Omental fat pad (tissue), 4 donors: Measurements from ENCODE around the gene CCDC93. TPM values are rescaled to one million over a fixed set of nuclear protein-coding genes. Genes with fewer than 3 reads are reported as not detected.
"Not testable (repeated sequence)": the region's sequence is repeated elsewhere in the genome, so short reads cannot be mapped to it uniquely, and the experiment has no call there.

ENCODE experiments used
- ATAC-seq: fragments of 150-250 bp; one replicate; pipeline ENCODE4 v1.9.1; 2016; ENCODE audit warnings: mild to moderate bottlenecking, moderate library complexity; ENCODE audit not compliant: low FRiP score
- DNase-seq: peaks from one replicate; pipeline ENCODE4 v3.0.0-alpha.2; 2019; ENCODE audit warnings: low spot score
- total RNA-seq, 4 donors: library from RNA; depleted of rRNA; stranded (reverse); fragments of >200 nt; gene quantifications; one replicate each; pipeline ENCODE4 v1.1.0, GENCODE V29; 2016
- TF ChIP-seq, protein P1 (sequence below), 3 donors: fragments of 450-650 bp; IDR thresholded peaks; one replicate each; pipeline ENCODE4 v1.5.1; 2016 to 2017; ENCODE audit warnings: antibody characterized with exemption in 3 of 3, mild to moderate bottlenecking in 3 of 3, moderate library complexity in 2 of 3

CCDC93 gene
- total RNA-seq, 4 donors from 2014 or later = 21.4 to 34.8 (median 22.3) TPM

DNA sequence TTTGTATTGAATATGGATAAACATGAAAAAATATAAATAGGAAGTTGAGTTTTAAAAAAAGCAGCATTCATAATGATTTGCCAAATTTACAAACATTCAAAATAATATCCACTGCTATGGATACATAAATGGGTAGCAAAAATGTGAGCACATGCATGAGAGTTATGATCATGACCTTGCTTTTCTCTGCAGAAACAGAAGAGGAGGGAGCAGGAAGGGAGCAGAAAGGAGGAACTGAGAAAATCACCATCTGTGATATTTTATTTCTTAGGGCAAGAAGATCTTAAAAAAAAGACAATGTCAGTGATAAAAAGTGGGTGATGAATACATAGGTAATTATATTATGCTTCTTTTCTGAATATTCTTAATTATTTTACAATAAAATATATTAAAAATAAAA is 17.7 kb upstream of the CCDC93 start:
- DNase-seq = no peak
- TF ChIP-seq, protein P1, sequence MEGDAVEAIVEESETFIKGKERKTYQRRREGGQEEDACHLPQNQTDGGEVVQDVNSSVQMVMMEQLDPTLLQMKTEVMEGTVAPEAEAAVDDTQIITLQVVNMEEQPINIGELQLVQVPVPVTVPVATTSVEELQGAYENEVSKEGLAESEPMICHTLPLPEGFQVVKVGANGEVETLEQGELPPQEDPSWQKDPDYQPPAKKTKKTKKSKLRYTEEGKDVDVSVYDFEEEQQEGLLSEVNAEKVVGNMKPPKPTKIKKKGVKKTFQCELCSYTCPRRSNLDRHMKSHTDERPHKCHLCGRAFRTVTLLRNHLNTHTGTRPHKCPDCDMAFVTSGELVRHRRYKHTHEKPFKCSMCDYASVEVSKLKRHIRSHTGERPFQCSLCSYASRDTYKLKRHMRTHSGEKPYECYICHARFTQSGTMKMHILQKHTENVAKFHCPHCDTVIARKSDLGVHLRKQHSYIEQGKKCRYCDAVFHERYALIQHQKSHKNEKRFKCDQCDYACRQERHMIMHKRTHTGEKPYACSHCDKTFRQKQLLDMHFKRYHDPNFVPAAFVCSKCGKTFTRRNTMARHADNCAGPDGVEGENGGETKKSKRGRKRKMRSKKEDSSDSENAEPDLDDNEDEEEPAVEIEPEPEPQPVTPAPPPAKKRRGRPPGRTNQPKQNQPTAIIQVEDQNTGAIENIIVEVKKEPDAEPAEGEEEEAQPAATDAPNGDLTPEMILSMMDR (IDR thresholded peaks at IDR 0.05) = no peak
- ATAC-seq = no peak

DNA sequence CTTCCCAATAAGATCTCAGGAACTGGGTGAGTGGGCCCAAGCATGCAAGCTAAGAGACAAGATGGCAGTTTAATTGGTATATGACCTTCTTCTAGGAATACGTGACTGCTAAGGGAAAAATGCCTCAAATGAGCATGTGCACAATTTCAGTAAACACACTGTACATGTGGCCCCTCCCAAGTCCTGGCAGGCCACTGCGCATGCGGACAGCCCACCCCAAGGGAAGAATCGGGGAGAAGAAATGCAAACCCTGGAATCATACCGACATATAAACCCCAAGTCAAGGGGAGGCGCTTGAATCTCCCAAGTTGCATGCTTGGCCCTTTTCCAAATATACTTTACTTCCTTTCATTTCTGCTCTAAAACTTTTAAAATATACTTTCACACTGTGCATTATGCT is 15.2 kb upstream of the CCDC93 start:
- TF ChIP-seq, protein P1 (IDR thresholded peaks at IDR 0.05) = no peak
- ATAC-seq (no peak), DNase-seq (no peak)

- no peak for ATAC-seq
- TF ChIP-seq, protein P1 (IDR thresholded peaks at IDR 0.05) = no peak
- no peak for DNase-seq
Measured at GRCh38 chr2:118021356-118021755, 7.5 kb upstream of the CCDC93 start.

- no peak for DNase-seq
- TF ChIP-seq, protein P1 (IDR thresholded peaks at IDR 0.05) = no peak
- ATAC-seq = no peak
Measured at GRCh38 chr2:118019821-118020220, 6.0 kb upstream of the CCDC93 start.

DNA sequence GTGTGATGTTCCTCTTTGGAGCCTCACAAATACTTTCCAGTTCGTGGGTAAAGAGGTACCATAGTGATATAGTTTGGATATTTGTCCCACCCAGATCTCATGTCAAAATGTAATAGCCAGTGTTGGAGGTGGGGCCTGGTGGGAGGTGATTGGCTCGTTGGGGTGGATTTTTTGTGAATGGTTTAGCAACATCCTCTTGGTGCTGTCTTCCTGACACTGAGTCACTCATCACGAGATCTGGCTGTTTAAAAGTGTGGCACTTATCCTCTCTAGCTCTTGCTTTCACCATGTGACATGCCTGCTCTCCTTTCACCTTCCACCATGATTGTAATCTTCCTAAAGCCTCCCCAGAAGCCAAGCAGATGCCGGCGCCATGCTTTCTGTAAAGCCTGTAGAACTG is 3.0 kb upstream of the CCDC93 start:
- ATAC-seq (no peak), DNase-seq (no peak)
- TF ChIP-seq, protein P1 (IDR thresholded peaks at IDR 0.05) = no peak

- not testable (repeated sequence) for ATAC-seq, DNase-seq
Measured at GRCh38 chr2:118015761-118016160, 1.9 kb upstream of the CCDC93 start.

GRCh38 chr2:118014492-118014824 is 588 bp upstream of the CCDC93 start:
- DNase-seq (no peak), ATAC-seq (no peak)
- TF ChIP-seq, protein P1 (IDR thresholded peaks at IDR 0.05) = no peak

GRCh38 chr2:118013221-118013723 is 598 bp downstream of the CCDC93 start:
- peak; percentile 39 for ATAC-seq
- DNase-seq = no peak
- TF ChIP-seq, protein P1 (IDR thresholded peaks at IDR 0.05) = no peak
